HepG2 (cell line): ENCODE data around the gene PKDREJ. TPM values are rescaled to one million over a fixed set of nuclear protein-coding genes. Genes with fewer than 3 reads are reported as not detected.

Experiments used
- ATAC-seq: fragments of 200-7000 bp; cut with Tn5 transposase; 3 replicates; pipeline ENCODE4 v1.9.1; 2020; ENCODE audit warnings: mild to moderate bottlenecking, moderate library complexity
- BruUV-seq: library from RNA; stranded (reverse); fragments of 400-500 nt; replicated peaks from 2 replicates; lab custom pipeline; 2021; lab: Mats Ljungman, UMichigan
- CTCF ChIA-PET: fragments of 300-600 bp; formaldehyde crosslinking; extraction: SDS; loops from one replicate; lab custom pipeline; 2021; ENCODE audit warnings: low total read pairs, inconsistent platforms, low intra/inter-chr PET ratio; lab: Yijun Ruan, JAX
- POLR2A ChIA-PET: fragments of 350-600 bp; sonication (Branson Sonifier 250); formaldehyde crosslinking; loops from one replicate; lab custom pipeline; 2020; ENCODE audit warnings: antibody characterized with exemption, inconsistent platforms; lab: Yijun Ruan, JAX
- DNase-seq: peaks from one replicate; pipeline ENCODE4 v3.0.0-alpha.2; 2015; ENCODE audit warnings: low spot score
- FAIRE-seq: peaks from 3 replicates; lab custom pipeline; 2011; peaks lifted over from hg19 to GRCh38; lab: Jason Lieb, UNC
- H2AFZ ChIP-seq: one replicate; pipeline ENCODE4 v1.6.1; 2011; ENCODE audit warnings: low read length, inconsistent platforms
- H3K27ac ChIP-seq: fragments of 300-600 bp; 3 replicates; pipeline ENCODE4 v1.8.0; 2011; ENCODE audit warnings: mixed run types, mild to moderate bottlenecking, mixed read lengths, low read length, inconsistent platforms; ENCODE audit not compliant: insufficient read depth; ENCODE audit errors: extremely low read length
- H3K27me3 ChIP-seq, 2 experiments: fragments of 200-600 bp in 1 of 2; 2 replicates in 1 of 2; 3 replicates in 1 of 2; pipeline versions ENCODE4 v1.6.0 to v1.8.0; 2011; ENCODE audit warnings: low read length in 2 of 2, mild to moderate bottlenecking in 2 of 2, moderate library complexity in 2 of 2, inconsistent platforms in 1 of 2; ENCODE audit not compliant: insufficient read depth in 2 of 2, control insufficient read depth in 1 of 2
- H3K36me3 ChIP-seq, 2 experiments: fragments of 200-600 bp in 1 of 2; replicated peaks in 1 of 2; 2 replicates in 1 of 2; 3 replicates in 1 of 2; pipeline versions ENCODE4 v1.5.1 to v1.8.0; 2011; ENCODE audit warnings: low read length in 2 of 2, inconsistent platforms in 1 of 2; ENCODE audit not compliant: insufficient read depth in 2 of 2, control insufficient read depth in 1 of 2
- H3K4me1 ChIP-seq: 2 replicates; pipeline ENCODE4 v1.5.1; 2012; ENCODE audit warnings: low read length, inconsistent platforms; ENCODE audit not compliant: insufficient read depth
- H3K4me2 ChIP-seq: 2 replicates; pipeline ENCODE4 v1.6.0; 2011; ENCODE audit warnings: low read depth, low read length, inconsistent platforms
- H3K4me3 ChIP-seq, 3 experiments: fragments of 200-600 bp in 1 of 3; sonication (generic), shearing (Covaris generic) in 1 of 3; replicated peaks in 1 of 3; 2 replicates each; pipeline ENCODE4 v1.5.1; 2011 to 2016; ENCODE audit warnings: low read length in 3 of 3, inconsistent platforms in 2 of 3, low read depth in 2 of 3, mild to moderate bottlenecking in 2 of 3, control low read depth in 1 of 3, mixed read lengths in 1 of 3; ENCODE audit not compliant: insufficient read depth in 1 of 3
- H3K79me2 ChIP-seq: one replicate; pipeline ENCODE4 v1.6.1; 2011; ENCODE audit warnings: low read length, inconsistent platforms; ENCODE audit not compliant: insufficient read depth
- H3K9ac ChIP-seq: 2 replicates; pipeline ENCODE4 v1.6.0; 2011; ENCODE audit warnings: mild to moderate bottlenecking, low read depth, low read length, inconsistent platforms; ENCODE audit not compliant: insufficient read depth
- H3K9me3 ChIP-seq: 2 replicates; pipeline ENCODE4 v1.5.1; 2012; ENCODE audit warnings: mild to moderate bottlenecking, low read length
- H4K20me1 ChIP-seq: 2 replicates; pipeline ENCODE4 v1.6.0; 2011; ENCODE audit warnings: inconsistent platforms, mild to moderate bottlenecking, low read length, moderate library complexity; ENCODE audit not compliant: insufficient read depth
- IRX3 ChIP-seq: sonication (generic); formaldehyde crosslinking; IDR thresholded peaks from 2 replicates; pipeline ENCODE4 v1.8.1; 2023; ENCODE audit warnings: mild to moderate bottlenecking, low read depth, missing genetic modification reagents, borderline replicate concordance
- MXD1 ChIP-seq: sonication (generic); formaldehyde crosslinking; IDR thresholded peaks from 2 replicates; pipeline ENCODE4 v1.4.0; 2020; ENCODE audit warnings: mild to moderate bottlenecking, missing genetic modification reagents
- NFAT5 ChIP-seq: sonication (generic); formaldehyde crosslinking; IDR thresholded peaks from 2 replicates; pipeline ENCODE4 v1.4.0; 2020; ENCODE audit warnings: missing genetic modification reagents
- RXRB ChIP-seq: IDR thresholded peaks from 2 replicates; pipeline ENCODE4 v1.6.1; 2016; ENCODE audit warnings: borderline replicate concordance, missing genetic modification reagents, missing compliant biosample characterization
- XBP1 ChIP-seq: sonication (generic); formaldehyde crosslinking; IDR thresholded peaks from 2 replicates; pipeline ENCODE4 v1.5.0; 2020; ENCODE audit warnings: missing genetic modification reagents
- ZNF503 ChIP-seq: sonication (generic); formaldehyde crosslinking; IDR thresholded peaks from 2 replicates; pipeline ENCODE4 v1.4.0; 2020; ENCODE audit warnings: missing genetic modification reagents
- ZNF660 ChIP-seq: sonication (generic); formaldehyde crosslinking; IDR thresholded peaks from 2 replicates; pipeline ENCODE4 v1.5.1; 2020; ENCODE audit warnings: mild to moderate bottlenecking, low read depth, missing genetic modification reagents, borderline replicate concordance
- WGBS: methylation state at CpG from one replicate; pipeline ENCODE4 v1.1.6; 2017; ENCODE audit warnings: low lambda C conversion rate; 5-methylcytosine and 5-hydroxymethylcytosine counted together
- in situ Hi-C: cut with HindIII; loops from 2 replicates; pipeline ENCODE4 v1.10.0; 2017; ENCODE audit warnings: low pct_unique_long_range_greater_than_20kb; ENCODE audit not compliant: extremely low pct_ligation_motif_present
- intact Hi-C: fragments of 100-400 bp; cut with micrococcal nuclease; formaldehyde crosslinking; loops from one replicate; pipeline ENCODE4 v1.10.0; 2022; ENCODE audit not compliant: unreplicated experiment
- polyA plus RNA-seq, 8 experiments: library from polyadenylated mRNA; depleted of rRNA in 3 of 8; stranded (reverse) in 7 of 8; unstranded in 1 of 8; fragments of >200 nt; fragmentation: Illumina TruSeq in 4 of 8; extraction: Trizol in 4 of 8; gene quantifications; 2 replicates each; pipeline versions ENCODE4 v1.2.1 to v1.2.3, GENCODE V29; 2011 to 2016; ENCODE audit warnings: low read depth in 4 of 8, missing spikeins in 1 of 8, mixed read lengths in 1 of 8; ENCODE audit not compliant: insufficient read depth in 1 of 8
- total RNA-seq, 5 experiments: library from RNA; depleted of rRNA; stranded (reverse); fragments of >200 nt; fragmentation: Illumina TruSeq; extraction: Trizol; gene quantifications; 2 replicates each; pipeline ENCODE4 v1.2.3, GENCODE V29; 2016; ENCODE audit warnings: low read depth in 1 of 5
- TF ChIP-seq, protein P1 (sequence below): sonication (generic); formaldehyde crosslinking; conservative IDR thresholded peaks from 2 replicates; pipeline ENCODE4 v1.4.0; 2020; ENCODE audit warnings: mild to moderate bottlenecking, missing genetic modification reagents, moderate library complexity

Gene PKDREJ
- total and polyA plus RNA-seq, 2 of the 13 experiments (the other 11 are each of a cell fraction or from before 2014, with no cell fraction given): not detected

DNA sequence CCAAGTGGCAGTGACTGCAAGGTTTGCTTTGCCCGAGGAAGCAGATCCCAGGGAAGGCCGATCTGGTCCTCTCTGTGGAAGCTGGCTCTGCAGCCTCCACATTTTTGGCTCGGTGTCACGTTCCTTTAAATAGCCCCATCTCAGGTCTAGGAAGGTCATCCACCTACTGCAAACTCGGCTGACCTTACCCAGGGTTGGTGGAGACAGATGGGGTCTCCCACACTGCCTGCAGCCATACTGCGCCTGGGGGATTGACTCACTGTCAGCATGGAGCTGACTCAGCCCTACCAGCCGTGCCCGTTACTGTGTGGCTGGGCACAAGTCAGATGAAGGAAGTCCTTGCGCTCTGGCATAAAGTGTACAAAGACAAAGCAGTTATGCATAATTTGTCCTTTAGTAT, 29.9 kb downstream of the PKDREJ start:
- H3K4me3 ChIP-seq: no peak overlapping the region
- ATAC-seq (no peak), FAIRE-seq (no peak), DNase-seq (no peak)
- in situ Hi-C loops: no loop called here
- no peak overlapping the region for H3K9ac ChIP-seq
- H3K36me3 ChIP-seq: peaks cover 4 to 39% of the 10 kb centered on the region in 2 experiments; a peak in 4 of 5 replicates
- BruUV-seq: no TSS peak
- no peak overlapping the region for H3K27ac ChIP-seq
- H3K9me3 ChIP-seq: no peaks in the 10 kb centered on the region
- no peaks in the 10 kb centered on the region for H3K79me2 ChIP-seq
- H3K4me1 ChIP-seq: no peaks in the 10 kb centered on the region
- H3K4me2 ChIP-seq: no peak overlapping the region
- 96% methylated on average over 9 of the region's 9 CpGs for WGBS
- no peaks in the 10 kb centered on the region for H3K27me3 ChIP-seq
- no peak overlapping the region for H2AFZ ChIP-seq
- TF ChIP-seq IRX3 (CRISPR knock-in tag) (no peak), MXD1 (CRISPR knock-in tag) (no peak), NFAT5 (no peak), XBP1 (CRISPR knock-in tag) (no peak), RXRB (no peak), ZNF503 (CRISPR knock-in tag) (no peak), ZNF660 (CRISPR knock-in tag) (no peak)
- TF ChIP-seq, protein P1, sequence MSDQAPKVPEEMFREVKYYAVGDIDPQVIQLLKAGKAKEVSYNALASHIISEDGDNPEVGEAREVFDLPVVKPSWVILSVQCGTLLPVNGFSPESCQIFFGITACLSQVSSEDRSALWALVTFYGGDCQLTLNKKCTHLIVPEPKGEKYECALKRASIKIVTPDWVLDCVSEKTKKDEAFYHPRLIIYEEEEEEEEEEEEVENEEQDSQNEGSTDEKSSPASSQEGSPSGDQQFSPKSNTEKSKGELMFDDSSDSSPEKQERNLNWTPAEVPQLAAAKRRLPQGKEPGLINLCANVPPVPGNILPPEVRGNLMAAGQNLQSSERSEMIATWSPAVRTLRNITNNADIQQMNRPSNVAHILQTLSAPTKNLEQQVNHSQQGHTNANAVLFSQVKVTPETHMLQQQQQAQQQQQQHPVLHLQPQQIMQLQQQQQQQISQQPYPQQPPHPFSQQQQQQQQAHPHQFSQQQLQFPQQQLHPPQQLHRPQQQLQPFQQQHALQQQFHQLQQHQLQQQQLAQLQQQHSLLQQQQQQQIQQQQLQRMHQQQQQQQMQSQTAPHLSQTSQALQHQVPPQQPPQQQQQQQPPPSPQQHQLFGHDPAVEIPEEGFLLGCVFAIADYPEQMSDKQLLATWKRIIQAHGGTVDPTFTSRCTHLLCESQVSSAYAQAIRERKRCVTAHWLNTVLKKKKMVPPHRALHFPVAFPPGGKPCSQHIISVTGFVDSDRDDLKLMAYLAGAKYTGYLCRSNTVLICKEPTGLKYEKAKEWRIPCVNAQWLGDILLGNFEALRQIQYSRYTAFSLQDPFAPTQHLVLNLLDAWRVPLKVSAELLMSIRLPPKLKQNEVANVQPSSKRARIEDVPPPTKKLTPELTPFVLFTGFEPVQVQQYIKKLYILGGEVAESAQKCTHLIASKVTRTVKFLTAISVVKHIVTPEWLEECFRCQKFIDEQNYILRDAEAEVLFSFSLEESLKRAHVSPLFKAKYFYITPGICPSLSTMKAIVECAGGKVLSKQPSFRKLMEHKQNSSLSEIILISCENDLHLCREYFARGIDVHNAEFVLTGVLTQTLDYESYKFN (CRISPR knock-in tag): no peak
- intact Hi-C loops: no loop called here
- no peaks in the 10 kb centered on the region for H4K20me1 ChIP-seq
- POLR2A ChIA-PET: no interaction called here
- CTCF ChIA-PET: no interaction called here
